GM12878 (cell line): ENCODE data around the gene SKIDA1.

Source experiments
- ATF7 ChIP-seq: fragments of 450-650 bp; IDR thresholded peaks from 2 replicates; pipeline ENCODE4 v1.6.1; 2016; ENCODE audit warnings: low read depth, mild to moderate bottlenecking
- BRCA1 ChIP-seq: IDR thresholded peaks from 2 replicates; pipeline ENCODE4 v1.6.1; 2011; ENCODE audit warnings: low read depth, low read length, improper control_type of control experiment
- CTCF ChIP-seq, 3 experiments: IDR thresholded peaks in 2 of 3; conservative IDR thresholded peaks in 1 of 3; 2 replicates each; pipeline ENCODE4 v1.5.1; 2011; ENCODE audit warnings: low read depth in 3 of 3, low read length in 3 of 3, mild to moderate bottlenecking in 3 of 3, control low read depth in 2 of 3, moderate library complexity in 2 of 3, inconsistent platforms in 1 of 3, mixed read lengths in 1 of 3; ENCODE audit not compliant: control insufficient read depth in 2 of 3, insufficient read depth in 1 of 3; ENCODE audit errors: extremely low read depth in 1 of 3
- EZH2 ChIP-seq: IDR thresholded peaks from 2 replicates; pipeline ENCODE4 v1.6.1; 2012; ENCODE audit warnings: low read depth, mild to moderate bottlenecking, control low read depth, inconsistent platforms, low read length, borderline replicate concordance; ENCODE audit not compliant: control insufficient read depth
- GABPA ChIP-seq: IDR thresholded peaks from 2 replicates; pipeline ENCODE4 v1.6.1; 2014; ENCODE audit warnings: antibody characterized with exemption, low read depth, mild to moderate bottlenecking, inconsistent platforms
- HDAC2 ChIP-seq: fragments of 200-600 bp; sonication (generic); IDR thresholded peaks from 2 replicates; pipeline ENCODE4 v1.6.1; 2017
- NBN ChIP-seq: fragments of 450-650 bp; IDR thresholded peaks from 2 replicates; pipeline ENCODE4 v1.6.1; 2016
- NFIC ChIP-seq: IDR thresholded peaks from 2 replicates; pipeline ENCODE4 v1.6.1; 2012; ENCODE audit warnings: low read depth, mild to moderate bottlenecking, inconsistent platforms, low read length, moderate library complexity
- PML ChIP-seq: IDR thresholded peaks from 2 replicates; pipeline ENCODE4 v1.6.1; 2012; ENCODE audit warnings: low read length, inconsistent platforms
- POLR2A ChIP-seq: IDR thresholded peaks from 2 replicates; pipeline ENCODE4 v1.6.1; 2011; ENCODE audit warnings: low read depth, mild to moderate bottlenecking, low read length
- TCF3 ChIP-seq: IDR thresholded peaks from 2 replicates; pipeline ENCODE4 v1.6.1; 2012; ENCODE audit warnings: low read depth, mild to moderate bottlenecking, low read length, borderline replicate concordance; ENCODE audit not compliant: insufficient read depth
- TF ChIP-seq, protein P1 (sequence below): fragments of 450-650 bp; IDR thresholded peaks from 2 replicates; pipeline ENCODE4 v1.6.1; 2014; ENCODE audit warnings: mild to moderate bottlenecking
- TF ChIP-seq, protein P2 (sequence below): fragments of 450-650 bp; IDR thresholded peaks from 2 replicates; pipeline ENCODE4 v1.6.1; 2016; ENCODE audit warnings: mild to moderate bottlenecking, moderate library complexity, borderline replicate concordance

DNA sequence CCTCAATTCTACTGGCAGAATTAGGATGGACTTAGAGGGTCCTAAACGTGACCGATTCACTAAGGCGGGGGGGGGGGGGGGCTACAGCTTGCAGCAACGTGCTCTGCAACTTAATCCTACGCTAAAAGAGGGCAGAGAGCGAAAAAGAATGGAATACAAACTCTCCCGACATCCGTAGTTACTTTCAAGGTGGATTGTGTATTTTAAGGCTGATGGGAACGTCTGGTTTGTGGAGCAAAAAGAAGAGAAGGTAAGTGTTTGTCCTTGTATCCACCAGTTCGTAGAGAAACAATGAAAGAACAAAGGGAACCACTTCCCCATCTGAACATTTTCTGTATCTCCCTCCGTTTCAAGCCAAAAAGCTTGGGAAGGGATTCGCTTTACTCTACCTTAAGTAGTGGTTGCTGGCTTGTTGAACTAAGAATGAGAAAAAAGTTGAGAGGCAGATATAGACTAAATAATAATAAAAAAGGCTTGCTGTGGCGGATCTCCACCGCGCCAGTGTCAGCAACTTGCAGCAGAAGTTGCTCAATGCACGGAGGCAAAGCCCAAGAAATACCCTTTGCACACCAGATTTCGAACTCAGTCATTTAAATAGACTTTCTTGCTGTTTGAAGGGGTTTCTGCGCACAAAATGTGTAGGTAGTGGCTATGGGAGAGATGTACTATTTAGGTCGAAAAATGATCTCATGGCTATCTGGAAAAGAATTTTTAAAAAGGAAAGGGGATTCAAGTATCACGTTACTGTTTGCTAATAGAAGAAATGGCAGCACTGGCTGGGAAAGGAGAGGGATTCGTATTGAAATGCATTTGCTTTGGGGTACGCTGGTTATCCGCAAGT, 736 bp downstream of the SKIDA1 start:
- no peak for TF ChIP-seq HDAC2
- no peak for TF ChIP-seq NBN
- no peak for TF ChIP-seq CTCF (IDR thresholded peaks at IDR 0.05 in 2 of 3, conservative IDR thresholded peaks at IDR 0.05 in 1 of 3; ENCODE audit: control insufficient read depth in 2 of 3, extremely low read depth in 1 of 3, insufficient read depth in 1 of 3, low read depth in 3 of 3, low read length in 3 of 3)
- no peak for TF ChIP-seq POLR2A
- no peak for TF ChIP-seq EZH2
- no peak for TF ChIP-seq GABPA
- TF ChIP-seq, protein P1, sequence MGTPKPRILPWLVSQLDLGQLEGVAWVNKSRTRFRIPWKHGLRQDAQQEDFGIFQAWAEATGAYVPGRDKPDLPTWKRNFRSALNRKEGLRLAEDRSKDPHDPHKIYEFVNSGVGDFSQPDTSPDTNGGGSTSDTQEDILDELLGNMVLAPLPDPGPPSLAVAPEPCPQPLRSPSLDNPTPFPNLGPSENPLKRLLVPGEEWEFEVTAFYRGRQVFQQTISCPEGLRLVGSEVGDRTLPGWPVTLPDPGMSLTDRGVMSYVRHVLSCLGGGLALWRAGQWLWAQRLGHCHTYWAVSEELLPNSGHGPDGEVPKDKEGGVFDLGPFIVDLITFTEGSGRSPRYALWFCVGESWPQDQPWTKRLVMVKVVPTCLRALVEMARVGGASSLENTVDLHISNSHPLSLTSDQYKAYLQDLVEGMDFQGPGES = no peak
- TF ChIP-seq, protein P2, sequence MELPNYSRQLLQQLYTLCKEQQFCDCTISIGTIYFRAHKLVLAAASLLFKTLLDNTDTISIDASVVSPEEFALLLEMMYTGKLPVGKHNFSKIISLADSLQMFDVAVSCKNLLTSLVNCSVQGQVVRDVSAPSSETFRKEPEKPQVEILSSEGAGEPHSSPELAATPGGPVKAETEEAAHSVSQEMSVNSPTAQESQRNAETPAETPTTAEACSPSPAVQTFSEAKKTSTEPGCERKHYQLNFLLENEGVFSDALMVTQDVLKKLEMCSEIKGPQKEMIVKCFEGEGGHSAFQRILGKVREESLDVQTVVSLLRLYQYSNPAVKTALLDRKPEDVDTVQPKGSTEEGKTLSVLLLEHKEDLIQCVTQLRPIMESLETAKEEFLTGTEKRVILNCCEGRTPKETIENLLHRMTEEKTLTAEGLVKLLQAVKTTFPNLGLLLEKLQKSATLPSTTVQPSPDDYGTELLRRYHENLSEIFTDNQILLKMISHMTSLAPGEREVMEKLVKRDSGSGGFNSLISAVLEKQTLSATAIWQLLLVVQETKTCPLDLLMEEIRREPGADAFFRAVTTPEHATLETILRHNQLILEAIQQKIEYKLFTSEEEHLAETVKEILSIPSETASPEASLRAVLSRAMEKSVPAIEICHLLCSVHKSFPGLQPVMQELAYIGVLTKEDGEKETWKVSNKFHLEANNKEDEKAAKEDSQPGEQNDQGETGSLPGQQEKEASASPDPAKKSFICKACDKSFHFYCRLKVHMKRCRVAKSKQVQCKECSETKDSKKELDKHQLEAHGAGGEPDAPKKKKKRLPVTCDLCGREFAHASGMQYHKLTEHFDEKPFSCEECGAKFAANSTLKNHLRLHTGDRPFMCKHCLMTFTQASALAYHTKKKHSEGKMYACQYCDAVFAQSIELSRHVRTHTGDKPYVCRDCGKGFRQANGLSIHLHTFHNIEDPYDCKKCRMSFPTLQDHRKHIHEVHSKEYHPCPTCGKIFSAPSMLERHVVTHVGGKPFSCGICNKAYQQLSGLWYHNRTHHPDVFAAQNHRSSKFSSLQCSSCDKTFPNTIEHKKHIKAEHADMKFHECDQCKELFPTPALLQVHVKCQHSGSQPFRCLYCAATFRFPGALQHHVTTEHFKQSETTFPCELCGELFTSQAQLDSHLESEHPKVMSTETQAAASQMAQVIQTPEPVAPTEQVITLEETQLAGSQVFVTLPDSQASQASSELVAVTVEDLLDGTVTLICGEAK = no peak
- no peak for TF ChIP-seq ATF7
- TF ChIP-seq PML = no peak
- TF ChIP-seq BRCA1 = no peak
- TF ChIP-seq TCF3 = no peak
- TF ChIP-seq NFIC = no peak
